ENCODE data around the gene CHSY1.

- TF ChIP-seq EZH2 (IDR thresholded peaks at IDR 0.05; ENCODE audit: insufficient read depth, poor library complexity, severe bottlenecking) (no peak), EZH2phosphoT487 (IDR thresholded peaks at IDR 0.05; ENCODE audit: insufficient read depth, low read depth) (no peak)
Measured at GRCh38 chr15:101242160-101242998, 9.5 kb downstream of the CHSY1 start.

Data from GM23248 (cell line).